HEK293 (cell line): ENCODE measurements around the gene PLEKHF1.

ENCODE experiments used
- HOXA7 ChIP-seq: sonication (generic); formaldehyde crosslinking; IDR thresholded peaks from 2 replicates; pipeline ENCODE4 v1.8.1; 2022; ENCODE audit warnings: missing genetic modification reagents, borderline replicate concordance
- KLF10 ChIP-seq: fragments of 450-650 bp; IDR thresholded peaks from 2 replicates; pipeline ENCODE4 v1.5.1; 2018; ENCODE audit warnings: missing biosample characterization, mild to moderate bottlenecking, missing genetic modification characterization
- KLF7 ChIP-seq: fragments of 450-650 bp; formaldehyde crosslinking; IDR thresholded peaks from 2 replicates; pipeline ENCODE4 v1.5.1; 2016; ENCODE audit warnings: missing biosample characterization, missing genetic modification characterization, borderline replicate concordance
- MZF1 ChIP-seq: fragments of 450-650 bp; formaldehyde crosslinking; IDR thresholded peaks from 2 replicates; pipeline ENCODE4 v1.5.1; 2017; ENCODE audit warnings: missing biosample characterization, missing genetic modification characterization, borderline replicate concordance
- OSR2 ChIP-seq: fragments of 450-650 bp; formaldehyde crosslinking; IDR thresholded peaks from 2 replicates; pipeline ENCODE4 v1.5.1; 2016; ENCODE audit warnings: missing biosample characterization, missing genetic modification characterization
- PRDM4 ChIP-seq: fragments of 450-650 bp; formaldehyde crosslinking; IDR thresholded peaks from 2 replicates; pipeline ENCODE4 v1.5.1; 2017; ENCODE audit warnings: missing biosample characterization, missing genetic modification characterization
- SP7 ChIP-seq: fragments of 450-650 bp; formaldehyde crosslinking; IDR thresholded peaks from 2 replicates; pipeline ENCODE4 v1.5.1; 2016; ENCODE audit warnings: missing biosample characterization, missing genetic modification characterization
- WT1 ChIP-seq: fragments of 450-650 bp; formaldehyde crosslinking; IDR thresholded peaks from 2 replicates; pipeline ENCODE4 v1.5.1; 2016; ENCODE audit warnings: missing biosample characterization, missing genetic modification characterization
- ZEB2 ChIP-seq: fragments of 450-650 bp; formaldehyde crosslinking; IDR thresholded peaks from 2 replicates; pipeline ENCODE4 v1.5.1; 2016; ENCODE audit warnings: missing biosample characterization, missing genetic modification characterization
- ZFP41 ChIP-seq: fragments of 450-650 bp; formaldehyde crosslinking; IDR thresholded peaks from 2 replicates; pipeline ENCODE4 v1.5.1; 2016; ENCODE audit warnings: missing biosample characterization, missing genetic modification characterization, borderline replicate concordance
- ZFP69B ChIP-seq: fragments of 450-650 bp; formaldehyde crosslinking; IDR thresholded peaks from 2 replicates; pipeline ENCODE4 v1.5.1; 2016; ENCODE audit warnings: missing biosample characterization, missing genetic modification characterization
- ZIC2 ChIP-seq: fragments of 450-650 bp; formaldehyde crosslinking; IDR thresholded peaks from 2 replicates; pipeline ENCODE4 v1.5.1; 2016; ENCODE audit warnings: missing biosample characterization, missing genetic modification characterization
- ZNF114 ChIP-seq: fragments of 450-650 bp; formaldehyde crosslinking; IDR thresholded peaks from 2 replicates; pipeline ENCODE4 v1.5.0; 2017; ENCODE audit warnings: missing biosample characterization, missing genetic modification characterization
- ZNF121 ChIP-seq: fragments of 450-650 bp; formaldehyde crosslinking; IDR thresholded peaks from 2 replicates; pipeline ENCODE4 v1.5.1; 2016; ENCODE audit warnings: missing biosample characterization, missing genetic modification characterization
- ZNF2 ChIP-seq: fragments of 450-650 bp; formaldehyde crosslinking; IDR thresholded peaks from 2 replicates; pipeline ENCODE4 v1.5.1; 2016; ENCODE audit warnings: missing biosample characterization, missing genetic modification characterization
- ZNF23 ChIP-seq: fragments of 450-650 bp; formaldehyde crosslinking; IDR thresholded peaks from 2 replicates; pipeline ENCODE4 v1.5.1; 2016; ENCODE audit warnings: missing biosample characterization, missing genetic modification characterization, borderline replicate concordance
- ZNF24 ChIP-seq: fragments of 450-650 bp; formaldehyde crosslinking; IDR thresholded peaks from 2 replicates; pipeline ENCODE4 v1.5.1; 2016; ENCODE audit warnings: missing biosample characterization, missing genetic modification characterization
- ZNF473 ChIP-seq: fragments of 450-650 bp; formaldehyde crosslinking; IDR thresholded peaks from 2 replicates; pipeline ENCODE4 v1.5.1; 2017; ENCODE audit warnings: missing biosample characterization, missing genetic modification characterization
- ZNF514 ChIP-seq: fragments of 450-650 bp; formaldehyde crosslinking; IDR thresholded peaks from 2 replicates; pipeline ENCODE4 v1.5.1; 2016; ENCODE audit warnings: missing biosample characterization, missing genetic modification characterization
- ZNF561 ChIP-seq: fragments of 450-650 bp; IDR thresholded peaks from 2 replicates; pipeline ENCODE4 v1.5.1; 2018; ENCODE audit warnings: missing biosample characterization, missing genetic modification characterization, borderline replicate concordance
- ZNF585B ChIP-seq: fragments of 450-650 bp; formaldehyde crosslinking; IDR thresholded peaks from 2 replicates; pipeline ENCODE4 v1.5.1; 2016; ENCODE audit warnings: missing biosample characterization, missing genetic modification characterization
- ZNF645 ChIP-seq: fragments of 450-650 bp; formaldehyde crosslinking; IDR thresholded peaks from 2 replicates; pipeline ENCODE4; 2016; ENCODE audit warnings: missing biosample characterization, missing genetic modification characterization
- ZNF747 ChIP-seq: fragments of 450-650 bp; formaldehyde crosslinking; IDR thresholded peaks from 2 replicates; pipeline ENCODE4 v1.5.1; 2016; ENCODE audit warnings: missing biosample characterization, missing genetic modification characterization
- ZNF791 ChIP-seq: fragments of 450-650 bp; formaldehyde crosslinking; IDR thresholded peaks from 2 replicates; pipeline ENCODE4 v1.5.1; 2016; ENCODE audit warnings: missing biosample characterization, missing genetic modification characterization
- TF ChIP-seq, protein P1 (sequence below): fragments of 450-650 bp; formaldehyde crosslinking; IDR thresholded peaks from 2 replicates; pipeline ENCODE4 v1.5.1; 2016; ENCODE audit warnings: missing biosample characterization, missing genetic modification characterization
- TF ChIP-seq, protein P2 (sequence below): fragments of 450-650 bp; formaldehyde crosslinking; IDR thresholded peaks from 2 replicates; pipeline ENCODE4 v1.5.0; 2017; ENCODE audit warnings: missing biosample characterization, missing genetic modification characterization, borderline replicate concordance
- TF ChIP-seq, protein P3 (sequence below): fragments of 450-650 bp; formaldehyde crosslinking; IDR thresholded peaks from 2 replicates; pipeline ENCODE4 v1.5.1; 2016; ENCODE audit warnings: missing biosample characterization, missing genetic modification characterization
- TF ChIP-seq, protein P4 (sequence below): fragments of 450-650 bp; formaldehyde crosslinking; IDR thresholded peaks from 2 replicates; pipeline ENCODE4 v1.5.1; 2016; ENCODE audit warnings: missing biosample characterization, missing genetic modification characterization

PLEKHF1 gene

GRCh38 chr19:29714953-29715700 is 49.9 kb downstream of the PLEKHF1 start, which contains the start of gene C19orf12 (continued):
- TF ChIP-seq PRDM4 (tag by site-specific recombination) (no peak), ZFP69B (peak; percentile 14; the same call in 1 of the 2 replicates), SP7 (tag by site-specific recombination) (peak; percentile 66), ZNF2 (tag by site-specific recombination) (peak; percentile 69), ZNF23 (no peak), ZNF473 (tag by site-specific recombination) (no peak), ZIC2 (tag by site-specific recombination) (no peak), ZNF747 (tag by site-specific recombination) (no peak), ZNF561 (peak; percentile 95), ZNF514 (tag by site-specific recombination) (no peak), OSR2 (tag by site-specific recombination) (peak; percentile 25; the same call in 1 of the 2 replicates), ZNF585B (tag by site-specific recombination) (no peak), ZNF24 (peak; percentile 28), MZF1 (tag by site-specific recombination) (no peak), ZNF114 (tag by site-specific recombination) (no peak), KLF7 (tag by site-specific recombination) (peak; percentile 18; the same call in 1 of the 2 replicates), ZNF791 (tag by site-specific recombination) (no peak), ZNF645 (tag by site-specific recombination) (0 out of 2 replicates have a peak, but pooled peaks have one; percentile 38), KLF10 (tag by site-specific recombination) (peak; percentile 82), HOXA7 (CRISPR knock-in tag) (0 out of 2 replicates have a peak, but pooled peaks have one; percentile 25), ZEB2 (tag by site-specific recombination) (no peak; the same call in 1 of the 2 replicates), WT1 (tag by site-specific recombination) (no peak; the same call in 1 of the 2 replicates), ZFP41 (no peak), ZNF121 (tag by site-specific recombination) (no peak)
- TF ChIP-seq, protein P1, sequence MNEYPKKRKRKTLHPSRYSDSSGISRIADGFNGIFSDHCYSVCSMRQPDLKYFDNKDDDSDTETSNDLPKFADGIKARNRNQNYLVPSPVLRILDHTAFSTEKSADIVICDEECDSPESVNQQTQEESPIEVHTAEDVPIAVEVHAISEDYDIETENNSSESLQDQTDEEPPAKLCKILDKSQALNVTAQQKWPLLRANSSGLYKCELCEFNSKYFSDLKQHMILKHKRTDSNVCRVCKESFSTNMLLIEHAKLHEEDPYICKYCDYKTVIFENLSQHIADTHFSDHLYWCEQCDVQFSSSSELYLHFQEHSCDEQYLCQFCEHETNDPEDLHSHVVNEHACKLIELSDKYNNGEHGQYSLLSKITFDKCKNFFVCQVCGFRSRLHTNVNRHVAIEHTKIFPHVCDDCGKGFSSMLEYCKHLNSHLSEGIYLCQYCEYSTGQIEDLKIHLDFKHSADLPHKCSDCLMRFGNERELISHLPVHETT (tag by site-specific recombination) = no peak
- TF ChIP-seq, protein P2, sequence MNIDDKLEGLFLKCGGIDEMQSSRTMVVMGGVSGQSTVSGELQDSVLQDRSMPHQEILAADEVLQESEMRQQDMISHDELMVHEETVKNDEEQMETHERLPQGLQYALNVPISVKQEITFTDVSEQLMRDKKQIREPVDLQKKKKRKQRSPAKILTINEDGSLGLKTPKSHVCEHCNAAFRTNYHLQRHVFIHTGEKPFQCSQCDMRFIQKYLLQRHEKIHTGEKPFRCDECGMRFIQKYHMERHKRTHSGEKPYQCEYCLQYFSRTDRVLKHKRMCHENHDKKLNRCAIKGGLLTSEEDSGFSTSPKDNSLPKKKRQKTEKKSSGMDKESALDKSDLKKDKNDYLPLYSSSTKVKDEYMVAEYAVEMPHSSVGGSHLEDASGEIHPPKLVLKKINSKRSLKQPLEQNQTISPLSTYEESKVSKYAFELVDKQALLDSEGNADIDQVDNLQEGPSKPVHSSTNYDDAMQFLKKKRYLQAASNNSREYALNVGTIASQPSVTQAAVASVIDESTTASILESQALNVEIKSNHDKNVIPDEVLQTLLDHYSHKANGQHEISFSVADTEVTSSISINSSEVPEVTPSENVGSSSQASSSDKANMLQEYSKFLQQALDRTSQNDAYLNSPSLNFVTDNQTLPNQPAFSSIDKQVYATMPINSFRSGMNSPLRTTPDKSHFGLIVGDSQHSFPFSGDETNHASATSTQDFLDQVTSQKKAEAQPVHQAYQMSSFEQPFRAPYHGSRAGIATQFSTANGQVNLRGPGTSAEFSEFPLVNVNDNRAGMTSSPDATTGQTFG (tag by site-specific recombination) = no peak
- TF ChIP-seq, protein P3, sequence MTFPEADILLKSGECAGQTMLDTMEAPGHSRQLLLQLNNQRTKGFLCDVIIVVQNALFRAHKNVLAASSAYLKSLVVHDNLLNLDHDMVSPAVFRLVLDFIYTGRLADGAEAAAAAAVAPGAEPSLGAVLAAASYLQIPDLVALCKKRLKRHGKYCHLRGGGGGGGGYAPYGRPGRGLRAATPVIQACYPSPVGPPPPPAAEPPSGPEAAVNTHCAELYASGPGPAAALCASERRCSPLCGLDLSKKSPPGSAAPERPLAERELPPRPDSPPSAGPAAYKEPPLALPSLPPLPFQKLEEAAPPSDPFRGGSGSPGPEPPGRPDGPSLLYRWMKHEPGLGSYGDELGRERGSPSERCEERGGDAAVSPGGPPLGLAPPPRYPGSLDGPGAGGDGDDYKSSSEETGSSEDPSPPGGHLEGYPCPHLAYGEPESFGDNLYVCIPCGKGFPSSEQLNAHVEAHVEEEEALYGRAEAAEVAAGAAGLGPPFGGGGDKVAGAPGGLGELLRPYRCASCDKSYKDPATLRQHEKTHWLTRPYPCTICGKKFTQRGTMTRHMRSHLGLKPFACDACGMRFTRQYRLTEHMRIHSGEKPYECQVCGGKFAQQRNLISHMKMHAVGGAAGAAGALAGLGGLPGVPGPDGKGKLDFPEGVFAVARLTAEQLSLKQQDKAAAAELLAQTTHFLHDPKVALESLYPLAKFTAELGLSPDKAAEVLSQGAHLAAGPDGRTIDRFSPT = peak; percentile 80
- TF ChIP-seq, protein P4, sequence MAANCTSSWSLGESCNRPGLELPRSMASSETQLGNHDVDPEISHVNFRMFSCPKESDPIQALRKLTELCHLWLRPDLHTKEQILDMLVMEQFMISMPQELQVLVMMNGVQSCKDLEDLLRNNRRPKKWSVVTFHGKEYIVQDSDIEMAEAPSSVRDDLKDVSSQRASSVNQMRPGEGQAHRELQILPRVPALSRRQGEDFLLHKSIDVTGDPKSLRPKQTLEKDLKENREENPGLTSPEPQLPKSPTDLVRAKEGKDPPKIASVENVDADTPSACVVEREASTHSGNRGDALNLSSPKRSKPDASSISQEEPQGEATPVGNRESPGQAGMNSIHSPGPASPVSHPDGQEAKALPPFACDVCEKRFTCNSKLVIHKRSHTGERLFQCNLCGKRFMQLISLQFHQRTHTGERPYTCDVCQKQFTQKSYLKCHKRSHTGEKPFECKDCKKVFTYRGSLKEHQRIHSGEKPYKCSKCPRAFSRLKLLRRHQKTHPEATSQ (tag by site-specific recombination) = peak; percentile 85; the same call in 1 of the 2 replicates
